GM20431 (cell line): ENCODE data around the gene RHCG.

Experiments
- in situ Hi-C: fragments of 300-500 bp; cut with MseI, MboI; formaldehyde crosslinking; loops from one replicate; pipeline ENCODE4 v1.15.0; 2020; ENCODE audit warnings: low sequenced_read_pairs; ENCODE audit not compliant: unreplicated experiment

RHCG gene

GRCh38 chr15:89496155-89497098, at the start of gene RHCG:
Gene RHCG, minus strand, starts transcription at chr15:89496583. Its CDS starts 39 bp downstream, at chr15:89496544.
- in situ Hi-C loops = no loop called here

GRCh38 chr15:89543389-89543788, 47.0 kb upstream of the RHCG start:
- in situ Hi-C loops = no loop called here

GRCh38 chr15:89542369-89542768, 46.0 kb upstream of the RHCG start:
- in situ Hi-C loops = no loop called here

GRCh38 chr15:89539027-89539426, 42.6 kb upstream of the RHCG start:
- in situ Hi-C loops = no loop called here

- in situ Hi-C loops = no loop called here
Measured at GRCh38 chr15:89533861-89534544, 37.6 kb upstream of the RHCG start.

GRCh38 chr15:89531796-89532537, 35.6 kb upstream of the RHCG start:
- in situ Hi-C loops = no loop called here

GRCh38 chr15:89530976-89531375, 34.6 kb upstream of the RHCG start:
- in situ Hi-C loops = no loop called here

GRCh38 chr15:89528757-89529352, 32.5 kb upstream of the RHCG start:
- in situ Hi-C loops = no loop called here

GRCh38 chr15:89526601-89527441, 30.4 kb upstream of the RHCG start:
- in situ Hi-C loops = no loop called here

GRCh38 chr15:89526181-89526580, 29.8 kb upstream of the RHCG start:
- in situ Hi-C loops = no loop called here

- in situ Hi-C loops = no loop called here
Measured at GRCh38 chr15:89524184-89524583, 27.8 kb upstream of the RHCG start.

- in situ Hi-C loops = no loop called here
Measured at GRCh38 chr15:89523101-89523500, 26.7 kb upstream of the RHCG start.

- in situ Hi-C loops = no loop called here
Measured at GRCh38 chr15:89521605-89522004, 25.2 kb upstream of the RHCG start.

GRCh38 chr15:89515477-89515876, 19.1 kb upstream of the RHCG start:
- in situ Hi-C loops = no loop called here

- in situ Hi-C loops = no loop called here
Measured at GRCh38 chr15:89514596-89515406, 18.4 kb upstream of the RHCG start.

GRCh38 chr15:89514186-89514585, 17.8 kb upstream of the RHCG start:
- in situ Hi-C loops = no loop called here

GRCh38 chr15:89513284-89513683, 16.9 kb upstream of the RHCG start:
- in situ Hi-C loops = no loop called here

- in situ Hi-C loops = no loop called here
Measured at GRCh38 chr15:89512631-89513030, 16.2 kb upstream of the RHCG start.
